ENCODE results near the gene GLI1. TPM values are rescaled to one million over a fixed set of nuclear protein-coding genes. Genes with fewer than 3 reads are reported as not detected.
"Not testable (repeated sequence)": the region's sequence is repeated elsewhere in the genome, so short reads cannot be mapped to it uniquely, and the experiment has no call there.

GLI1 gene
- total RNA-seq, 1 donor from 2014 or later = 0.26 TPM

DNA sequence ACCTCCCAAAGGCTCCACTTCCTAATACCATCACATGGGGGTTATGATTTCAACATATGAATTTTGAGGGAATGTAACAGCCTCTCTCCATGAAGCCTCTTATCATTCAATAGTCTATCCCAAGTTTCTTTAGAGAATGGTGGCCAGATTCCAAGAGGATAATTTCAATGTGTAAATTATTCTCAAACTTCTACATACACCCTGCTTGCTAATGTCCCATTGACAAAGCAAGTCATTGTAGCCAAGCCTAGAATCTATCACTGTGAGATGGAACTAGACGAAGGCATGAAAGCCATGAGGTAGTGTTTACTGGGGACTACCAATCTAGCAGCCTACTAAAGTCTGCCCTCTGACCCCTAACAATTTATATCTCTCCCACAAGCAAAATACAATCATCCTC is 21.2 kb upstream of the GLI1 start:
- Histone ChIP-seq H3K4me3 (ENCODE audit: low read depth, low read length) (no peak overlapping the region), H3K36me3 (ENCODE audit: control insufficient read depth, insufficient read depth, low read length) (no peaks in the 10 kb centered on the region), H3K27me3 (ENCODE audit: control insufficient read depth, insufficient read depth, low read length) (no peaks in the 10 kb centered on the region)
- FAIRE-seq (no peak), DNase-seq (ENCODE audit: low read depth) (no peak)
- TF ChIP-seq CTCF (IDR thresholded peaks at IDR 0.05; ENCODE audit: insufficient read depth, low read length, severe bottlenecking) = no peak

DNA sequence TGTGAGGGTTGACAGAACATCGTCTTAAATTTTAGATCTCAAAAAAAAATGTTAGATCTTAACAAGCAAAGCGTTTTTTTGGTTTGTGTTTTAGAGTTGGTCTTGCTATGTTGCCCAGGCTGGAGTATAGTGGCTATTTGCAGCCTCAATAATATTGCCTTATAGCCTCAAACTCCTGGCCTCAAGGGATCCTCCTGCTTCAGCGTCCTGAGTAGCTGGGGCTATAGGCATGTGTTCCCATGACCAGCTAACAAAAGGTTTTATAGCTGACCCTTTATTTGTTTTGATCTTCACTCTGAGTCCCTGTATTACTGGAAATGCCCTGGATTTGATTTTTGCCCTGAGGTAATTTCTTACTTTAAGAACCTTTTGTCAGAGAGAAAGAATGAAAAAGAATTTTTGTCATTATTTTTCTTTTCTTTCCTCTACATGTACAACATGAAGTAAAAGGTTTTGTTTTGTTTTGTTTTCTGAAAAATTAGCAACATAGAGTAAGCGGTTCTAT is 19.8 kb upstream of the GLI1 start:
- DNase-seq (ENCODE audit: low read depth) (no peak), FAIRE-seq (no peak)
- Histone ChIP-seq H3K27me3 (ENCODE audit: control insufficient read depth, insufficient read depth, low read length) (no peaks in the 10 kb centered on the region), H3K36me3 (ENCODE audit: control insufficient read depth, insufficient read depth, low read length) (no peaks in the 10 kb centered on the region), H3K4me3 (ENCODE audit: low read depth, low read length) (no peak overlapping the region)
- TF ChIP-seq CTCF (IDR thresholded peaks at IDR 0.05; ENCODE audit: insufficient read depth, low read length, severe bottlenecking) = no peak

DNA sequence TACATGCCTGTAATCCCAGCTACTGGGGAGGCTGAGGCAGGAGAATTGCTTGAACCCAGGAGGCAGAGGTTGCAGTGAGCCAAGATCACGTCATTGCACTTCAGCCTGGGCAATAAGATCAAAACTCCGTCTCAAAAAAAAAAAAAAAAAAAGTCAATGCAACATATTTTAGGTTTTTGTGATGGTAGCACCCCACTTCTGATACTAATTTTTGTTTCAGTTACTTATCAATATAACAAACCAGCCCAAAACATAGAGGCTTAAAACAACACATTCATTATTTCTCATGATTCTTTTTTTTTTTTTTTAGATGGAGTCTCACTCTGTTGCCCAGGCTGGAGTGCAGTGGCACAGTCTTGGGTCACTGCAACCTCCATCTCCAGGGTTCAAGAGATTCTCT is 18.2 kb upstream of the GLI1 start:
- DNase-seq (ENCODE audit: low read depth); H3K36me3 ChIP-seq (ENCODE audit: control insufficient read depth, insufficient read depth, low read length); H3K4me3 ChIP-seq (ENCODE audit: low read depth, low read length); FAIRE-seq; H3K27me3 ChIP-seq (ENCODE audit: control insufficient read depth, insufficient read depth, low read length): not testable (repeated sequence)

GRCh38 chr12:57441846-57442427 is 17.6 kb upstream of the GLI1 start:
- Histone ChIP-seq H3K4me3 (ENCODE audit: low read depth, low read length) (no peak overlapping the region), H3K36me3 (ENCODE audit: control insufficient read depth, insufficient read depth, low read length) (no peaks in the 10 kb centered on the region), H3K27me3 (ENCODE audit: control insufficient read depth, insufficient read depth, low read length) (no peaks in the 10 kb centered on the region)
- DNase-seq (ENCODE audit: low read depth) (no peak), FAIRE-seq (no peak)
- TF ChIP-seq CTCF (IDR thresholded peaks at IDR 0.05; ENCODE audit: insufficient read depth, low read length, severe bottlenecking) = no peak

DNA sequence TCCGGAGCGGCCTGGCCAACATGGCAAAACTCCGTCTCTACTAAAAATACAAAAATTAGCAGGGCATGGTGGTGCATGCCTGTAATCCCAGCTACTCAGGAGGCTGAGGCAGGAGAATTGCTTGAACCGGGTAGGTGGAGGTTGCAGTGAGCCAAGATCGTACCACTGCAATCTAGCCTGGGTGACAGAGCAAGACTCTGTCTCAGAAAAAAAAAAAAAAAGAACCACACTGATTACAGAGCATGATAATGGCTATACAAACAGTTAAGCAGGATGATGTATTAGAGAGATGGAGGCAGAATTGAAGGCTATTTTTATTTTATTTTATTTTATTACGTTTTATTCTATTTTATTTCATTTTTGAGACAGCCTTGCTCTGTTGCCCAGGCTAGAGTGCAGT is 15.2 kb upstream of the GLI1 start:
- H3K4me3 ChIP-seq (ENCODE audit: low read depth, low read length); DNase-seq (ENCODE audit: low read depth); H3K36me3 ChIP-seq (ENCODE audit: control insufficient read depth, insufficient read depth, low read length); FAIRE-seq; H3K27me3 ChIP-seq (ENCODE audit: control insufficient read depth, insufficient read depth, low read length): not testable (repeated sequence)

- H3K36me3 ChIP-seq (ENCODE audit: control insufficient read depth, insufficient read depth, low read length) = no peaks in the 10 kb centered on the region
- FAIRE-seq = no peak
- no peak for TF ChIP-seq CTCF (IDR thresholded peaks at IDR 0.05; ENCODE audit: insufficient read depth, low read length, severe bottlenecking)
- no peaks in the 10 kb centered on the region for H3K27me3 ChIP-seq (ENCODE audit: control insufficient read depth, insufficient read depth, low read length)
- DNase-seq (ENCODE audit: low read depth) = no peak
- no peak overlapping the region for H3K4me3 ChIP-seq (ENCODE audit: low read depth, low read length)
Observed at GRCh38 chr12:57444744-57445143, 14.8 kb upstream of the GLI1 start.

GRCh38 chr12:57446292-57446960 is 13.2 kb upstream of the GLI1 start:
- no peak for FAIRE-seq
- no peak for TF ChIP-seq CTCF (IDR thresholded peaks at IDR 0.05; ENCODE audit: insufficient read depth, low read length, severe bottlenecking)
- no peak overlapping the region for H3K4me3 ChIP-seq (ENCODE audit: low read depth, low read length)
- DNase-seq (ENCODE audit: low read depth) = no peak
- H3K27me3 ChIP-seq (ENCODE audit: control insufficient read depth, insufficient read depth, low read length) = no peaks in the 10 kb centered on the region
- no peaks in the 10 kb centered on the region for H3K36me3 ChIP-seq (ENCODE audit: control insufficient read depth, insufficient read depth, low read length)
